Measurements from ENCODE around the gene SPPL3.

DNA sequence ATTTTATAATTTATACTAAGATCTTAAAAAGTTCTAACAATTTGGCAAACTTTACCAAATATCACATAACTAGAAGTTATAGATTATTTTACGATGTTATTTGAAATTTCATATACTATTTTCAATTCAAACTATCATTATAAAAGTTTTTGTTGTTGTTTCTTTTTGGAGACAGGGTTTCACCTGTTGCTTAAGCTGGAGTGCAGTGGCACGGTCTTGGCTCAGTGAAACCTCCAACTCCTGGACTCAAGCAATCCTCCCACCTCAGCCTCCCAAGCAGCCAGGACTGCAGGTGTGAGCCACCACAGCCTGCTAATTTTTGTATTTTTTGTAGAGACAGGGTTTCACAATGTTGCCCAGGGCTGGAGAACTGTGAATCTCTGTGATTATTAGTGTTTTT lies 87.8 kb downstream of the SPPL3 start:
- TF ChIP-seq POLR2AphosphoS5 (IDR thresholded peaks at IDR 0.05; ENCODE audit: low read depth, low read length): no peak
- TF ChIP-seq, protein P1, sequence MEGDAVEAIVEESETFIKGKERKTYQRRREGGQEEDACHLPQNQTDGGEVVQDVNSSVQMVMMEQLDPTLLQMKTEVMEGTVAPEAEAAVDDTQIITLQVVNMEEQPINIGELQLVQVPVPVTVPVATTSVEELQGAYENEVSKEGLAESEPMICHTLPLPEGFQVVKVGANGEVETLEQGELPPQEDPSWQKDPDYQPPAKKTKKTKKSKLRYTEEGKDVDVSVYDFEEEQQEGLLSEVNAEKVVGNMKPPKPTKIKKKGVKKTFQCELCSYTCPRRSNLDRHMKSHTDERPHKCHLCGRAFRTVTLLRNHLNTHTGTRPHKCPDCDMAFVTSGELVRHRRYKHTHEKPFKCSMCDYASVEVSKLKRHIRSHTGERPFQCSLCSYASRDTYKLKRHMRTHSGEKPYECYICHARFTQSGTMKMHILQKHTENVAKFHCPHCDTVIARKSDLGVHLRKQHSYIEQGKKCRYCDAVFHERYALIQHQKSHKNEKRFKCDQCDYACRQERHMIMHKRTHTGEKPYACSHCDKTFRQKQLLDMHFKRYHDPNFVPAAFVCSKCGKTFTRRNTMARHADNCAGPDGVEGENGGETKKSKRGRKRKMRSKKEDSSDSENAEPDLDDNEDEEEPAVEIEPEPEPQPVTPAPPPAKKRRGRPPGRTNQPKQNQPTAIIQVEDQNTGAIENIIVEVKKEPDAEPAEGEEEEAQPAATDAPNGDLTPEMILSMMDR (IDR thresholded peaks at IDR 0.05 in 2 of 3, conservative IDR thresholded peaks at IDR 0.05 in 1 of 3; ENCODE audit: borderline replicate concordance in 1 of 3, insufficient read depth in 1 of 3, low read depth in 2 of 3, low read length in 2 of 3): no peak

All from HCT116 (cell line).